GM21360 (cell line): ENCODE results near the gene MAST4.

Experiments
- ATAC-seq: cut with Tn5 transposase; IDR thresholded peaks from one replicate; pipeline ENCODE4 v1.9.1; 2021; ENCODE audit warnings: mild to moderate bottlenecking, moderate library complexity; ENCODE audit not compliant: unreplicated experiment

The MAST4 gene

GRCh38 chr5:66867618-66868322 lies 271.6 kb downstream of the MAST4 start:
- no peak for ATAC-seq

DNA sequence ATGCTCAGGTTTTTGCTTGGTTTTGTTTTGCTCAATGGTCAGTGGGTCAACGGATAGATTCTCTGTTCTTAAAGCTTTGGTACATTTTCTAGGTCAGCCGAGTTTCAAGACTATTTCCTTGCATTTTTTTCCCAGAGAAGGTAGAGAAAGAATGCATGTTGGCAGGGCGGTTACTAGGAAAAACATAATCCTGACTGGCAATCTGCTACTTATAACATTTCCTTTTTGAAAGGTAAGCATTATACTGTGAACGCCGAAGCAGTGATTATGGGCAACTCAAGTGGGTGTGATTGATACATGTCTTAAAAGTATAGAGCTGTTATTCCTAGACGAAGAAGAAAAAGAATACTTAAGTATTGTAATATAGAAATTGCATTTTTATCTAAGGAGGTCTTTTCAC lies 273.2 kb downstream of the MAST4 start:
- no peak for ATAC-seq

DNA sequence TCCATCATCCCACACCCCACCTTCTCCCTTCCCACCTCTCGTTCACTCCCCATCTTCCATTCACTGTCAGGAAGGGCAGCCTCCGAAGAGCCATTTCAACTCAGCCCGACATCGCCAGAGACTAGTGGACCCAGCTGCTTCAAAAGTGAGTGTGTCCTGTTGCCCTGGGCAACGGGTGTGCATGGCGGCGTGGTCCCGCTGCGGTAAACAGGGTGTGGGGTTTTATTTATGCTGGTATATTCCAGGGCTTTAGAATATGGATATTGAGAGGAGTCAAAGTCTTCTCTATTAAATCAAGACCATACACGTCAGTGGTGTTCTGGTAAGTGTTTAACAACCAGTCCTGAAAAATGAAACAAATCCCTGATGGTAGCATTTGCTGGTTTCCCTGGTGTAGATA lies 274.5 kb downstream of the MAST4 start:
- ATAC-seq, result no peak

- no peak for ATAC-seq
Observed at GRCh38 chr5:66871651-66872050, 275.5 kb downstream of the MAST4 start.

GRCh38 chr5:66872736-66873331 lies 276.6 kb downstream of the MAST4 start:
- ATAC-seq, result no peak

- no peak for ATAC-seq
Observed at GRCh38 chr5:66874004-66874403, 277.8 kb downstream of the MAST4 start.

DNA sequence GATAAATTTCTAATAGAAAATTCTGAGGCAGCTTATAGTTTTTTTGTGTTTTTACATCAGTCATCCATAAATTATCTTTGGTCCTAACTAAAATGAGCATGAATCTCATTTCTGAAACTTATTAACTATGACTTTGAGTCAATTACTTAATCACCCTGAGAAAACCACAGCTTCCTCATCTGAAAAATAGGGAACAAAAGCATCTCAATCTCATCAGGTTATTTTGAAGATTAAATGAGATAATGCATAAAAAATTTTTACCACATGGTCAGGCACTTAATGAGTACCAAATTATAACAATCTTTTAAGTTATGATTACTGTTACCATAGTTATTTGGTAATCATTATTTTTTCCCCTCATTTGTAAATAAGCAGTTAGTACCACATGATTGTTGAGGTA lies 279.1 kb downstream of the MAST4 start:
- ATAC-seq, result no peak

- no peak for ATAC-seq
Observed at GRCh38 chr5:66876266-66876807, 280.1 kb downstream of the MAST4 start.

DNA sequence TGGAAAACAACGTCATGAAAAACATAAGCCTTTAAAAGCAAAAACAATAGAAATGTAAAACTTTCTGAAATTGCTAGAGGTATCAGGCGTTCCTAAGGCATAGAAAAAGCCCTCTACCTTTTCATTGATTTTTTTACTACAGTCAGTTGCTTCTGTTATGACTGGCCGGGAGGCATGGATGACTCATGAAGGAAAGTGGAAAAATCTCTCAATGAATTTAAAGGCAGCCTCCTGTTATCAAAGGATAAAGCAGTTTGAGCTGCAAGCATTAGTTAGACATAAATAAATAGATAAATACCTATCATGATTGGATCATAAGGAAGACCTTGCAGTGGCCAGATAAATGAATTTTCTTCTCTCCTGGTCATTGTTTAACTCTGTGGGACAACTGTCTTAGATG lies 281.6 kb downstream of the MAST4 start:
- ATAC-seq, result no peak

DNA sequence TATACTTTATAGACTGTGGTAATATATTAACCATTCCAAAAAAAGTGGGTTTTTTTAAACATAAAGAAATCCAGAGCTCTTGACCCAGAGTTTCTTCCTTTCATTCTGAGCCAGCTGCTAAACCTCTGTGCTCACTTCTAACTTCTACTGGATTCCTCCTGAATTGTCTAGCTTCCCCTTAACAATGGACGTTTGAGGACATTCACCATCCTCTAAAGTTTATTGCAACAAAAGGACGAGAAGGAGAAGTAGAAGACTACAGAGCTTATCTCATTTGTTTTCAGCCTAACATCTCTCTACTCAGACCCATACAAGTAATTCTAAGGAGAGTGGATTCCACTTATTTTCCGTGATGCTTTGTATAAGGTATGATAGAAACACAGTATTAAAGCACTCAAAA lies 284.2 kb downstream of the MAST4 start:
- no peak for ATAC-seq

DNA sequence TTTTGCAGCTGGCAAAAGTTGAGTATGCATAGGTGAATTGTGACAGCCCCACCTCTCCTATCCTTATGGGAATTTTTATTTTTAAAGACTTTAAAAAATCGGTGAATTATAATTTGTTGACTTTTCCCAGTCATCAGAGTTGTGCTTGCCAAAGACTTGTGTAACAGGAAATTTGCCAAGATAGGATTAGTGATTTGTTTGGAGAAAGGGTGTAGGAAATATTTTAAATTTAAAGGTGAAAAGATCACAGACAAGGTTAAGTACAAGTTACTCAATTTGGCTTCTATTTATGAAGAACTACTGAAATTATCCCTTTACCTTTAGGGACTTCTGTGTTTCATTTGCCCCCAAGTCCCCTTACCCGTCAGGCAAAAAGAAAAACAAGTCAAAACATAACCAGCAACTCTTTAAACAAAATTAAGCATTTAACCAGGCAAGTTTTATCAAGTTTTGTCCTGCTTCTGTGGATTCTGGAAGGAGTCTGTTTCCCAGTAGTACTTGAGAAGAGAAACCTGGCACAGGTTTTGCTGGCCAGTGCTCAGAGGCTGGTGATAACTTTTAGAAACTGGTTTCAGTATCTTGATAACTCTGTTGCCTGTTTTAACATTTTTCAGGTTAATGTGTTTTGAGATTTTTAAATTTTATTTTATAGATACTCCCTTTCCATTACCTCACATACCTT lies 285.4 kb downstream of the MAST4 start:
- ATAC-seq, result no peak

DNA sequence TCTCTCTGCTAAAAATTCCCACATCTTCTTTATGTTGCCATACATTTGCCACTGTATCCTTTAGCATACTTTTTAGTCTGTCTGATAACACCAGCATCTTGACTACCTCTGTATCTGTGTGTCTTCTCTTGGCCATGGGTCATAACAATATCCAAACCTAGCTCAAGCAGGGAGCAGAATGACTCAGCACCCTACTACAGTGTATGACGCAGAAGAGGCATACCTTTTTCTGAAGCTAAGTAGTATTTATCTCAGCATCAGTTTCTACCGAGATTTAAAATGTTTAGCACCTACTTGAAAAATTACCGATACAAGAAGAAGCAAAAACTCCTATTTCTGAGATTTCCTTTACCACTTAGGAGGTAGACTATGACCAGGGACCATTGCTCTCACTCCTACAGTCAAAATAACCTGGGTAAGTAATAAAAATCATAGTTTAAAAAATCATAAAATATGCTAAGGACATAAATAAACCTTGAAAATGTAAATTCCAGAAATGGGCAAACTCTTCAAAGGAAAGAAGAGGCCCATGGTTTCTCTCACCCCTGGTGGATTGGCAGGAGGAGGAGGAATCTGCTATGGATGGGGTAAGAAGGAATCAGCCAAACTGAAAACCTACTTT lies 286.5 kb downstream of the MAST4 start:
- no peak for ATAC-seq

GRCh38 chr5:66884564-66885243 lies 288.5 kb downstream of the MAST4 start:
- ATAC-seq, result no peak

DNA sequence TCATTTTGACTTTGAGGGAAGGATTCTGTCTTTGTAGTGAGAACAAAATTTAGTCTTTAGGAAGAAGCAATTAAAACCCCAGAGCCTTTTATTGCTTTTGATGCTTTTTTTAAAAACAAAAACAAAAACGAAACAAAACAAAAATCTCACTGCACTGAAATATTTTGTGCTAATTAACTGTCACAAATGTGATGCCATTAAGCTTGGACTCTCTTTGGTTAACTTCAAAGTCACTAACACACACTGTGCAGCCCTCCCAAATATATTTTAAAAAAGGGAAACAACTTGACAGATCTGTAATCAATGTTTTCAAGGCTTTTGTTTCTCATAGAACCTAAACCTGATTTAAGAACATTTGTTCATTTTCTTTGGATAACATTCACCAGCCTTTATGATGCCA lies 290.7 kb downstream of the MAST4 start:
- ATAC-seq, result no peak

DNA sequence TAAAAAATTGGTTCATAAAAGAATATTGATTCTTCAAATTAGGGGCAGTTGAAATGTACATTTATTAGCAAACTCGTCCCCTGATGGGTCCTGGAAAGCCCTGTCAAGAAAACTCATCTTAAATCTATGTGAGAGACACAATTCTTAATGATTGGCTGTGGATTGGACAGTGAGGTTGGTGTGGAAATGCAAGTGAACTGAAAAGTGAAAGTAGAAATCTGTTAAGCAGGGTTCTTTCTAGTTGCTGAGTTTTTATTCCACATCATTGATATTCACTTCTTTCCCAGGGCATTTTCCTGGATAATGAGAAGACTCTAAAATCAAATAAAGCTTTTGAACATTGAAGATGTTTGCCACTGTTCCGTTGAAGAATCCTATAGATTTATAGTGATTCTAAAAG lies 292.4 kb downstream of the MAST4 start:
- no peak for ATAC-seq

GRCh38 chr5:66889056-66889455 lies 292.9 kb downstream of the MAST4 start:
- no peak for ATAC-seq

DNA sequence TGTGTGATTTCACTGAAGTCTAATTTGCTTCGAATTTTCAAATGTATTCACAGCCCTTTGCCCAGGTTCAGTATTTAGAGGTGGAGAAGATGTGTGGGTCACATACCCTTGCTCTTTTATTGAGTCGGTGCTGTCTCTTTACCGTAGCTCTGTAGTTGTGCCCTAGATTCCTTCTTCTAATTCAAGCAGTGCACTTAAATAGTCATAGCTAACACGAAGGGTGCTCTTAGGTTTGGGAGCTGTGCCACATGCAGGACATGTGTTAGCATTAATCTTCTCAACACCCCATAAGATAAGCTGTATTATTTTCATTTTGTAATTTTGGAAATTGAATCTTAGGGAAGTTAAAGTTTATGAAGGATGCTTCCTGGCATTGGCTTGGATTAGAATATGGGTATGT lies 293.3 kb downstream of the MAST4 start:
- no peak for ATAC-seq

DNA sequence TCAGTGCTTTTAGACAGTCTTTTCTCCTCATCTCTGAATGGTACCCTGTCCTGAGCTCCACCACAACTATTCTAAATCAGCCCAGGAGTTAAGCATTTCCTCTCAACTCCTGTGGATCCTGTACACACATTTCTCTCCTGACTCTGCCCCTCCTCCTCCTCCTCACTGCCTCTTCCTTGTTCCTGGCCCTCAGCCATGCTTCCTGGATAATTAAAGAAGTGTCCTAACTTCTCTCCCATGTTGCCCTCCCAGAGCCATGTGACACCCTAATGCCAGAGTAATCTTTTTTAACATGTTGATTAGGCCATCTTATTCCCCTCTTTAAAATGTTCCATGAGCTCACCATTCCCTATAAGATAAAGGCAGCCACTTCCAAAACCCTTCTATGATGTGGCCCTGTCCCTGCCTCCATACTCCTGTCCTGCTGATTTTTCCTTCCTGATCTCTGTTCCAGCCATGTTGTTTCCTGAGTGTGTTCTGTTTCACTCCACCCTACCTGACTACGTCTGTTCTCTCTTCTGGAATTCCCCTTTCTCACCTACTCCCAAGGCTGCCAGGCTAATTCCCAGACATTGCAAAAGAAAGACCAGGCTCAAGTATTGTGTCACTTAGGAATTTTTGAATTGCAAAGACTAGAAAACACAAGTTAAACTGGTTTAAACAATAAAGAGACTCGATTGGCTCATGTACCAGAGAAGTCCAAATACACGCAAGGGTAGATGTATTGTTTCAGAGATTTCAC lies 295.2 kb downstream of the MAST4 start:
- no peak for ATAC-seq

DNA sequence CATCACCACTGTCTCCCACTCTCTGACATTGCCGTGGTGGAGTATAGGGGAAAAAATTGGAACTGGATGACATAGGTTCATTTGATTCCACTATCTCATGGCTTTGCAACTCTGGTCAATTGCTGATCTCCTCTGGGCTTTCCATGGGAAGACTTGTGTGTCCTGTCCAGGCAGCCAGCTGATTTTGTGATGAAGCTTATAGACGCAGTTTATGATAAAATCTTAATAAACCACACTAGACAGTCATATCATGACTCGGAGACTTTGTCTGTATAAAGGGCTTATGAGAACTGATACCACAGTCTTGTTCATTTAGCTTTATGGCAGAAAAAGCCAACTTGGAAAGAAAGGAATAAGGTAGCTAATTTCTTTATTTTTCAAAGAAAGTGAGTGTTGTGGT lies 296.5 kb downstream of the MAST4 start:
- ATAC-seq, result no peak

GRCh38 chr5:66894480-66895240 lies 298.5 kb downstream of the MAST4 start:
- no peak for ATAC-seq
